Neuronal stem cell (in vitro differentiated cells): Measurements from ENCODE around the gene TSSK6.

ENCODE experiments used
- DNase-seq: peaks from one replicate; pipeline ENCODE4 v3.0.0-alpha.2; 2013; ENCODE audit warnings: low spot score
- H2AFZ ChIP-seq: one replicate; pipeline ENCODE4 v1.6.1; 2013; ENCODE audit warnings: mild to moderate bottlenecking, low read length, inconsistent platforms
- H2AK5ac ChIP-seq: 2 replicates; pipeline ENCODE4 v1.6.1; 2013; ENCODE audit warnings: low read depth, mild to moderate bottlenecking, inconsistent platforms, low read length, moderate library complexity, mixed read lengths
- H2BK120ac ChIP-seq: 2 replicates; pipeline ENCODE4 v1.6.1; 2013; ENCODE audit warnings: low read depth, mild to moderate bottlenecking, inconsistent platforms, low read length, moderate library complexity, mixed read lengths
- H2BK12ac ChIP-seq: one replicate; pipeline ENCODE4 v1.6.1; 2013; ENCODE audit warnings: low read length, inconsistent platforms
- H2BK15ac ChIP-seq: 2 replicates; pipeline ENCODE4 v1.6.1; 2013; ENCODE audit warnings: mild to moderate bottlenecking, low read length, inconsistent platforms, mixed read lengths
- H2BK5ac ChIP-seq: one replicate; pipeline ENCODE4 v1.6.1; 2013; ENCODE audit warnings: inconsistent platforms, mild to moderate bottlenecking, low read length, moderate library complexity
- H3K14ac ChIP-seq: one replicate; pipeline ENCODE4 v1.6.1; 2013; ENCODE audit warnings: low read length, inconsistent platforms
- H3K18ac ChIP-seq: 2 replicates; pipeline ENCODE4 v1.6.1; 2013; ENCODE audit warnings: low read length, inconsistent platforms
- H3K23ac ChIP-seq: 2 replicates; pipeline ENCODE4 v1.6.1; 2013; ENCODE audit warnings: low read depth, mild to moderate bottlenecking, mixed read lengths, low read length, inconsistent platforms; ENCODE audit not compliant: poor library complexity
- H3K27ac ChIP-seq: replicated peaks from 3 replicates; pipeline ENCODE4 v1.5.1; 2013; ENCODE audit warnings: low read length, inconsistent platforms
- H3K27me3 ChIP-seq, 3 experiments: 2 replicates each; pipeline ENCODE4 v1.6.1; 2013; ENCODE audit warnings: low read length in 3 of 3, mild to moderate bottlenecking in 2 of 3, inconsistent platforms in 1 of 3, low read depth in 1 of 3, mixed read lengths in 1 of 3, moderate library complexity in 1 of 3; ENCODE audit not compliant: control insufficient read depth in 3 of 3, insufficient read depth in 3 of 3
- H3K36me3 ChIP-seq, 2 donors: replicated peaks in 1 of 2; 2 replicates each; pipeline ENCODE4 v1.6.1; 2013; ENCODE audit warnings: low read length in 2 of 2; ENCODE audit not compliant: control insufficient read depth in 2 of 2, insufficient read depth in 2 of 2
- H3K4ac ChIP-seq: 2 replicates; pipeline ENCODE4 v1.6.1; 2013; ENCODE audit warnings: inconsistent platforms, mild to moderate bottlenecking, low read length, moderate library complexity
- H3K4me1 ChIP-seq, 2 donors: 1 replicate in 1 of 2; 2 replicates in 1 of 2; pipeline ENCODE4 v1.6.1; 2013; ENCODE audit warnings: low read length in 2 of 2, low read depth in 1 of 2; ENCODE audit not compliant: control insufficient read depth in 2 of 2, insufficient read depth in 1 of 2
- H3K4me2 ChIP-seq: one replicate; pipeline ENCODE4 v1.6.1; 2013; ENCODE audit warnings: mild to moderate bottlenecking, low read length, inconsistent platforms; ENCODE audit not compliant: insufficient read depth, poor library complexity, severe bottlenecking
- H3K4me3 ChIP-seq, 2 donors: 2 replicates each; pipeline ENCODE4 v1.5.1; 2013; ENCODE audit warnings: low read length in 2 of 2, mild to moderate bottlenecking in 2 of 2, inconsistent platforms in 1 of 2, moderate library complexity in 1 of 2
- H3K79me1 ChIP-seq: one replicate; pipeline ENCODE4 v1.6.1; 2013; ENCODE audit warnings: low read depth, mild to moderate bottlenecking, inconsistent platforms, low read length, moderate library complexity
- H3K9ac ChIP-seq: one replicate; pipeline ENCODE4 v1.6.1; 2013; ENCODE audit warnings: mild to moderate bottlenecking, low read depth, low read length, inconsistent platforms; ENCODE audit not compliant: poor library complexity
- H3K9me3 ChIP-seq, 2 donors: replicated peaks in 1 of 2; 2 replicates each; pipeline versions ENCODE3 to v1.6.1; 2013; ENCODE audit warnings: low read length in 2 of 2, mild to moderate bottlenecking in 2 of 2, inconsistent platforms in 1 of 2, low read depth in 1 of 2, mixed read lengths in 1 of 2, moderate library complexity in 1 of 2; ENCODE audit not compliant: control insufficient read depth in 2 of 2, insufficient read depth in 1 of 2
- H4K8ac ChIP-seq: one replicate; pipeline ENCODE4 v1.6.1; 2013; ENCODE audit warnings: low read depth, mild to moderate bottlenecking, inconsistent platforms, low read length, moderate library complexity
- H4K91ac ChIP-seq: one replicate; pipeline ENCODE4 v1.6.1; 2013; ENCODE audit warnings: low read length, low read depth, mild to moderate bottlenecking, inconsistent platforms; ENCODE audit not compliant: poor library complexity
- WGBS, 2 donors: extraction: QIAGEN DNeasy Blood & Tissue Kit; methylation state at CpG; one replicate each; pipeline ENCODE4 v1.1.7; 2013; ENCODE audit warnings: missing lambda C conversion rate in 2 of 2, mixed read lengths in 1 of 2; ENCODE audit not compliant: insufficient read length in 2 of 2, insufficient replicate concordance in 1 of 2; ENCODE audit errors: extremely low coverage in 2 of 2; 5-methylcytosine and 5-hydroxymethylcytosine counted together

Gene TSSK6

GRCh38 chr19:19517235-19517619 is 1.9 kb upstream of the TSSK6 start:
- no peak for DNase-seq
- Histone ChIP-seq H3K9me3 (peaks cover 5% of the 10 kb centered on the region in 2 donors), H3K27me3 (no peaks in the 10 kb centered on the region), H2BK120ac (no peak overlapping the region), H2AK5ac (no peak overlapping the region), H3K4ac (no peak overlapping the region), H4K91ac (no peak overlapping the region), H3K4me2 (no peak overlapping the region), H3K4me3 (peak overlapping the region in 1 of 2 donors; percentile 99), H3K14ac (no peak overlapping the region), H3K18ac (no peak overlapping the region), H4K8ac (no peak overlapping the region), H2AFZ (no peak overlapping the region), H2BK5ac (no peak overlapping the region), H3K23ac (no peak overlapping the region), H3K36me3 (peaks cover 10 to 36% of the 10 kb centered on the region in 2 donors), H3K4me1 (peaks cover 3 to 4% of the 10 kb centered on the region in 2 donors), H3K27ac (no peak overlapping the region), H3K9ac (no peak overlapping the region), H2BK15ac (no peak overlapping the region), H3K79me1 (peaks cover 11% of the 10 kb centered on the region), H2BK12ac (no peak overlapping the region)
- WGBS, 2 donors: no CpG with 5 or more reads among the region's 10 CpGs

- peak within 1 kb of the TSS; percentile 90 for H2AK5ac ChIP-seq
- H3K14ac ChIP-seq: no peak within 1 kb of the TSS
- H2BK15ac ChIP-seq: no peak within 1 kb of the TSS
- WGBS, 2 donors: no CpG with 5 or more reads among the region's 61 CpGs
- no peak within 1 kb of the TSS for H3K4ac ChIP-seq
- H3K9ac ChIP-seq: peak within 1 kb of the TSS; percentile 82
- H3K9me3 ChIP-seq: peaks cover 5% of the 10 kb centered on the region in 2 donors
- H3K36me3 ChIP-seq: peaks cover 10 to 34% of the 10 kb centered on the region in 2 donors
- peak within 1 kb of the TSS; percentile 69 for H3K18ac ChIP-seq
- peak within 1 kb of the TSS; percentile 80 to 99 for H3K4me3 ChIP-seq
- DNase-seq: peak; percentile 94
- no peaks in the 10 kb centered on the region for H3K27me3 ChIP-seq
- peak within 1 kb of the TSS; percentile 72 for H3K4me2 ChIP-seq
- H3K27ac ChIP-seq: no peak within 1 kb of the TSS
- peak within 1 kb of the TSS; percentile 7 for H2BK120ac ChIP-seq
- peak within 1 kb of the TSS; percentile 93 for H2AFZ ChIP-seq
- no peak within 1 kb of the TSS for H4K91ac ChIP-seq
- H3K23ac ChIP-seq: peak within 1 kb of the TSS; percentile 95
- peak within 1 kb of the TSS; percentile 66 for H2BK5ac ChIP-seq
- peaks cover 11% of the 10 kb centered on the region for H3K79me1 ChIP-seq
- H4K8ac ChIP-seq: peak within 1 kb of the TSS; percentile 92
- peaks cover 3 to 4% of the 10 kb centered on the region in 2 donors for H3K4me1 ChIP-seq
- H2BK12ac ChIP-seq: no peak within 1 kb of the TSS
Observed at GRCh38 chr19:19515642-19516519, 533 bp upstream of the TSSK6 start, which contains the start of gene NDUFA13. TSS of gene NDUFA13 (plus strand) at chr19:19516225. CDS start at chr19:19516239, 14 bp downstream.

- H2BK15ac ChIP-seq: no peak overlapping the region
- peaks cover 8% of the 10 kb centered on the region for H3K79me1 ChIP-seq
- no peak overlapping the region for H4K91ac ChIP-seq
- H2AFZ ChIP-seq: no peak overlapping the region
- no peak overlapping the region for H4K8ac ChIP-seq
- no peak overlapping the region for H2AK5ac ChIP-seq
- no peak overlapping the region for H2BK120ac ChIP-seq
- no peak overlapping the region for H3K18ac ChIP-seq
- H3K4me2 ChIP-seq: no peak overlapping the region
- WGBS, 2 donors: no CpG with 5 or more reads among the region's 46 CpGs
- no peak overlapping the region for H3K23ac ChIP-seq
- no peak overlapping the region for H3K4ac ChIP-seq
- H3K9me3 ChIP-seq: peaks cover 5% of the 10 kb centered on the region in 2 donors
- no peak overlapping the region for H3K9ac ChIP-seq
- no peak overlapping the region for H2BK5ac ChIP-seq
- no peak overlapping the region for H3K14ac ChIP-seq
- H3K4me1 ChIP-seq: peaks cover 3 to 4% of the 10 kb centered on the region in 2 donors
- peaks cover 3 to 17% of the 10 kb centered on the region in 2 donors for H3K36me3 ChIP-seq
- no peak overlapping the region for H3K4me3 ChIP-seq
- no peaks in the 10 kb centered on the region for H3K27me3 ChIP-seq
- no peak overlapping the region for H2BK12ac ChIP-seq
- no peak for DNase-seq
- H3K27ac ChIP-seq: no peak overlapping the region
Observed at GRCh38 chr19:19514215-19514657, 1.1 kb downstream of the TSSK6 start.

GRCh38 chr19:19513682-19514081 is 1.7 kb downstream of the TSSK6 start:
- WGBS, 2 donors: no CpG with 5 or more reads among the region's 17 CpGs
- DNase-seq: no peak
- no peak overlapping the region for H3K4me3 ChIP-seq

More at GRCh38 chr19:19513682-19514081, 1.7 kb downstream of the TSSK6 start:
- no peaks in the 10 kb centered on the region for H3K27me3 ChIP-seq
- H3K14ac ChIP-seq: no peak overlapping the region
- H2BK5ac ChIP-seq: no peak overlapping the region
- no peak overlapping the region for H2AK5ac ChIP-seq
- H3K4me1 ChIP-seq: peaks cover 3 to 4% of the 10 kb centered on the region in 2 donors
- H3K36me3 ChIP-seq: peaks cover 0 to 16% of the 10 kb centered on the region in 2 donors
- no peak overlapping the region for H3K4me2 ChIP-seq
- no peak overlapping the region for H2BK120ac ChIP-seq
- H4K8ac ChIP-seq: no peak overlapping the region
- H2BK12ac ChIP-seq: no peak overlapping the region
- H3K27ac ChIP-seq: no peak overlapping the region
- H3K4ac ChIP-seq: no peak overlapping the region
- no peak overlapping the region for H2BK15ac ChIP-seq
- peaks cover 5% of the 10 kb centered on the region in 2 donors for H3K9me3 ChIP-seq
- no peak overlapping the region for H3K18ac ChIP-seq
- peak overlapping the region; percentile 12 for H3K9ac ChIP-seq
- no peak overlapping the region for H2AFZ ChIP-seq
- H4K91ac ChIP-seq: no peak overlapping the region
- no peak overlapping the region for H3K23ac ChIP-seq
- H3K79me1 ChIP-seq: peaks cover 5% of the 10 kb centered on the region
